Renal pelvis (tissue), 12 donors: ENCODE results near the gene ZXDB. TPM values are rescaled to one million over a fixed set of nuclear protein-coding genes. Genes with fewer than 3 reads are reported as not detected.
"Not testable (repeated sequence)": the region's sequence is repeated elsewhere in the genome, so short reads cannot be mapped to it uniquely, and the experiment has no call there.

ENCODE experiments used
- DNase-seq: peaks from one replicate; pipeline ENCODE4 v3.0.0-alpha.2; 2013
- long read RNA-seq, 16 experiments: transcript quantifications; one replicate each; lab custom pipeline, GENCODE V29; 2026
- polyA plus RNA-seq, 3 donors: library from polyadenylated mRNA; unstranded; fragments of 120-200 nt; gene quantifications; one replicate each; pipeline ENCODE4 v1.2.1, GENCODE V29; 2013; ENCODE audit not compliant: insufficient read length in 3 of 3

The ZXDB gene
- 10 to 100 TPM; 10.1 to 10.6 (median 10.5) TPM for polyA plus RNA-seq
- long read RNA-seq, donor 1, full-length matches to known transcripts = 13 of 13 reads
- long read RNA-seq, donor 1, partial matches to known transcripts = 0 of 13 reads
- long read RNA-seq, donor 1, other reads (novel, unspliced or antisense) = 0 of 13 reads
- long read RNA-seq, donor 2, full-length matches to known transcripts = 14 of 14 reads
- long read RNA-seq, donor 2, partial matches to known transcripts = 0 of 14 reads
- long read RNA-seq, donor 2, other reads (novel, unspliced or antisense) = 0 of 14 reads
- long read RNA-seq, donor 3, full-length matches to known transcripts = 32 of 32 reads
- long read RNA-seq, donor 3, partial matches to known transcripts = 0 of 32 reads
- long read RNA-seq, donor 3, other reads (novel, unspliced or antisense) = 0 of 32 reads
- long read RNA-seq, donor 4, full-length matches to known transcripts = 9 of 9 reads
- long read RNA-seq, donor 4, partial matches to known transcripts = 0 of 9 reads
- long read RNA-seq, donor 4, other reads (novel, unspliced or antisense) = 0 of 9 reads
- long read RNA-seq, donor 5, full-length matches to known transcripts = 10 of 10 reads
- long read RNA-seq, donor 5, partial matches to known transcripts = 0 of 10 reads
- long read RNA-seq, donor 5, other reads (novel, unspliced or antisense) = 0 of 10 reads
- long read RNA-seq, donor 6, full-length matches to known transcripts = 14 of 14 reads
- long read RNA-seq, donor 6, partial matches to known transcripts = 0 of 14 reads
- long read RNA-seq, donor 6, other reads (novel, unspliced or antisense) = 0 of 14 reads
- long read RNA-seq, donor 7, full-length matches to known transcripts = 25 of 25 reads
- long read RNA-seq, donor 7, partial matches to known transcripts = 0 of 25 reads
- long read RNA-seq, donor 7, other reads (novel, unspliced or antisense) = 0 of 25 reads
- long read RNA-seq, donor 8, full-length matches to known transcripts = 5 of 5 reads
- long read RNA-seq, donor 8, partial matches to known transcripts = 0 of 5 reads
- long read RNA-seq, donor 8, other reads (novel, unspliced or antisense) = 0 of 5 reads
- long read RNA-seq, donor 9, full-length matches to known transcripts = 13 of 13 reads
- long read RNA-seq, donor 9, partial matches to known transcripts = 0 of 13 reads
- long read RNA-seq, donor 9, other reads (novel, unspliced or antisense) = 0 of 13 reads
- long read RNA-seq, donor 10, full-length matches to known transcripts = 26 of 26 reads
- long read RNA-seq, donor 10, partial matches to known transcripts = 0 of 26 reads
- long read RNA-seq, donor 10, other reads (novel, unspliced or antisense) = 0 of 26 reads
- long read RNA-seq, donor 11, full-length matches to known transcripts = 12 of 12 reads
- long read RNA-seq, donor 11, partial matches to known transcripts = 0 of 12 reads
- long read RNA-seq, donor 11, other reads (novel, unspliced or antisense) = 0 of 12 reads
- long read RNA-seq, donor 12, full-length matches to known transcripts = 19 of 19 reads
- long read RNA-seq, donor 12, partial matches to known transcripts = 0 of 19 reads
- long read RNA-seq, donor 12, other reads (novel, unspliced or antisense) = 0 of 19 reads
- long read RNA-seq, donor 13, full-length matches to known transcripts = 20 of 20 reads
- long read RNA-seq, donor 13, partial matches to known transcripts = 0 of 20 reads
- long read RNA-seq, donor 13, other reads (novel, unspliced or antisense) = 0 of 20 reads
- long read RNA-seq, donor 14, full-length matches to known transcripts = 39 of 39 reads
- long read RNA-seq, donor 14, partial matches to known transcripts = 0 of 39 reads
- long read RNA-seq, donor 14, other reads (novel, unspliced or antisense) = 0 of 39 reads
- long read RNA-seq, donor 15, full-length matches to known transcripts = 25 of 25 reads
- long read RNA-seq, donor 15, partial matches to known transcripts = 0 of 25 reads
- long read RNA-seq, donor 15, other reads (novel, unspliced or antisense) = 0 of 25 reads
- long read RNA-seq, donor 16, full-length matches to known transcripts = 19 of 19 reads
- long read RNA-seq, donor 16, partial matches to known transcripts = 0 of 19 reads
- long read RNA-seq, donor 16, other reads (novel, unspliced or antisense) = 0 of 19 reads

GRCh38 chrX:57591284-57592159 lies at the start of gene ZXDB:
TSS of gene ZXDB (plus strand) at chrX:57592011. CDS start at chrX:57592049, 38 bp downstream.
- peak; percentile 10 for DNase-seq

- DNase-seq = no peak
Measured at GRCh38 chrX:57565198-57565597, 26.6 kb upstream of the ZXDB start.

GRCh38 chrX:57573754-57574153 lies 18.1 kb upstream of the ZXDB start:
- DNase-seq = no peak

GRCh38 chrX:57582948-57583347 lies 8.9 kb upstream of the ZXDB start:
- DNase-seq = not testable (repeated sequence)

GRCh38 chrX:57583477-57583876 lies 8.3 kb upstream of the ZXDB start:
- no peak for DNase-seq

GRCh38 chrX:57586360-57586759 lies 5.5 kb upstream of the ZXDB start:
- no peak for DNase-seq

GRCh38 chrX:57587062-57587461 lies 4.7 kb upstream of the ZXDB start:
- DNase-seq = no peak

GRCh38 chrX:57587607-57588006 lies 4.2 kb upstream of the ZXDB start:
- DNase-seq = no peak

GRCh38 chrX:57592160-57592893 lies 516 bp downstream of the ZXDB start:
- DNase-seq = peak; percentile 14

- peak; percentile 16 for DNase-seq
Measured at GRCh38 chrX:57592894-57593215, 1.0 kb downstream of the ZXDB start.

- DNase-seq = no peak
Measured at GRCh38 chrX:57595381-57595811, 3.6 kb downstream of the ZXDB start.

GRCh38 chrX:57596109-57596508 lies 4.3 kb downstream of the ZXDB start:
- no peak for DNase-seq

GRCh38 chrX:57596516-57596915 lies 4.7 kb downstream of the ZXDB start:
- DNase-seq = no peak

GRCh38 chrX:57607295-57608187 lies 15.7 kb downstream of the ZXDB start:
- no peak for DNase-seq

GRCh38 chrX:57613351-57613750 lies 21.5 kb downstream of the ZXDB start:
- not testable (repeated sequence) for DNase-seq

- DNase-seq = not testable (repeated sequence)
Measured at GRCh38 chrX:57629438-57629837, 37.6 kb downstream of the ZXDB start.

GRCh38 chrX:57640674-57641016 lies 48.8 kb downstream of the ZXDB start:
- DNase-seq = no peak
